HG03045 (cell line): ENCODE data around the gene CHST11.
A peak's percentile ranks its signal among the peaks of the same experiment; 100 is the strongest.

Experiments
- ATAC-seq: cut with Tn5 transposase; IDR thresholded peaks from one replicate; pipeline ENCODE4 v1.9.1; 2021; ENCODE audit warnings: mild to moderate bottlenecking, moderate library complexity; ENCODE audit not compliant: unreplicated experiment

The CHST11 gene

GRCh38 chr12:104669851-104670337 is 213.1 kb downstream of the CHST11 start:
- ATAC-seq = peak; percentile 59

GRCh38 chr12:104670439-104671408 is 214.0 kb downstream of the CHST11 start:
- no peak for ATAC-seq

- peak; percentile 68 for ATAC-seq
These were observed 214.8 kb downstream of the CHST11 start for GRCh38 chr12:104671409-104672095.

- no peak for ATAC-seq
These were observed 215.3 kb downstream of the CHST11 start for GRCh38 chr12:104672096-104672445.

GRCh38 chr12:104672501-104673265 is 215.9 kb downstream of the CHST11 start:
- no peak for ATAC-seq

- no peak for ATAC-seq
These were observed 216.5 kb downstream of the CHST11 start for GRCh38 chr12:104673294-104673693.

GRCh38 chr12:104673696-104674482 is 217.1 kb downstream of the CHST11 start:
- ATAC-seq = no peak

- no peak for ATAC-seq
These were observed 219.9 kb downstream of the CHST11 start for GRCh38 chr12:104676636-104677035.

GRCh38 chr12:104677441-104678089 is 220.8 kb downstream of the CHST11 start:
- no peak for ATAC-seq

- ATAC-seq = peak; percentile 55
These were observed 223.3 kb downstream of the CHST11 start for GRCh38 chr12:104680070-104680469.

- no peak for ATAC-seq
These were observed 223.7 kb downstream of the CHST11 start for GRCh38 chr12:104680491-104680890.

- no peak for ATAC-seq
These were observed 224.4 kb downstream of the CHST11 start for GRCh38 chr12:104681012-104681690.

- ATAC-seq = peak; percentile 71
These were observed 226.1 kb downstream of the CHST11 start for GRCh38 chr12:104682790-104683279.

GRCh38 chr12:104683831-104684503 is 227.2 kb downstream of the CHST11 start:
- ATAC-seq = no peak

- ATAC-seq = no peak
These were observed 228.1 kb downstream of the CHST11 start for GRCh38 chr12:104684884-104685283.

GRCh38 chr12:104685366-104685765 is 228.6 kb downstream of the CHST11 start:
- ATAC-seq = no peak

GRCh38 chr12:104686196-104686595 is 229.4 kb downstream of the CHST11 start:
- no peak for ATAC-seq

GRCh38 chr12:104687823-104688573 is 231.2 kb downstream of the CHST11 start:
- ATAC-seq = no peak
